GM12878 (cell line): ENCODE measurements around the gene POU3F4. TPM values are rescaled to one million over a fixed set of nuclear protein-coding genes. Genes with fewer than 3 reads are reported as not detected.

Source experiments
- ATAC-seq: fragments of 200-7000 bp; cut with Tn5 transposase; 3 replicates; pipeline ENCODE4 v1.9.1; 2020; ENCODE audit warnings: mild to moderate bottlenecking, moderate library complexity
- BruUV-seq: library from RNA; stranded (reverse); fragments of 400-500 nt; replicated peaks from 2 replicates; lab custom pipeline; 2021; lab: Mats Ljungman, UMichigan
- CTCF ChIA-PET: fragments of 300-600 bp; sonication (Branson Sonifier 250); formaldehyde crosslinking; extraction: SDS; loops from one replicate; lab custom pipeline; 2021; ENCODE audit warnings: inconsistent platforms; lab: Yijun Ruan, JAX
- POLR2A ChIA-PET: fragments of 350-600 bp; formaldehyde crosslinking; extraction: SDS; loops from one replicate; lab custom pipeline; 2021; ENCODE audit warnings: inconsistent platforms; lab: Charles Lee
- RAD21 ChIA-PET: fragments of 300-600 bp; sonication (Branson Sonifier 250); formaldehyde crosslinking; loops from one replicate; lab custom pipeline; 2023; ENCODE audit warnings: antibody characterized with exemption; ENCODE audit not compliant: unreplicated experiment; lab: Charles Lee
- SMC1A ChIA-PET: fragments of 300-600 bp; sonication (Branson Sonifier 250); formaldehyde crosslinking; loops from one replicate; lab custom pipeline; 2023; ENCODE audit not compliant: unreplicated experiment, uncharacterized antibody; lab: Charles Lee
- DNase-seq: peaks from one replicate; pipeline ENCODE4 v3.0.0-alpha.2; 2011; ENCODE audit warnings: low read depth, low spot score
- FAIRE-seq: peaks from 3 replicates; lab custom pipeline; 2011; peaks lifted over from hg19 to GRCh38; lab: Jason Lieb, UNC
- H2AFZ ChIP-seq: 2 replicates; pipeline ENCODE4 v1.6.0; 2011; ENCODE audit warnings: low read depth, low read length, control low read depth; ENCODE audit not compliant: control insufficient read depth
- H3K27ac ChIP-seq: 2 replicates; pipeline ENCODE4 v1.5.1; 2011; ENCODE audit warnings: control low read depth; ENCODE audit not compliant: control insufficient read depth, insufficient read depth
- H3K27me3 ChIP-seq, 2 experiments: replicated peaks in 1 of 2; 2 replicates each; pipeline versions ENCODE4 v1.6.0 to v1.6.1; 2011; ENCODE audit warnings: low read length in 1 of 2; ENCODE audit not compliant: control insufficient read depth in 2 of 2, insufficient read depth in 2 of 2
- H3K36me3 ChIP-seq, 2 experiments: 2 replicates each; pipeline ENCODE4 v1.5.1; 2011; ENCODE audit warnings: low read length in 1 of 2; ENCODE audit not compliant: control insufficient read depth in 2 of 2, insufficient read depth in 2 of 2
- H3K4me1 ChIP-seq: 2 replicates; pipeline ENCODE4 v1.6.1; 2011; ENCODE audit warnings: mild to moderate bottlenecking, low read length, moderate library complexity, mixed read lengths; ENCODE audit not compliant: control insufficient read depth, insufficient read depth
- H3K4me2 ChIP-seq: 2 replicates; pipeline ENCODE4 v1.6.0; 2011; ENCODE audit warnings: control low read depth; ENCODE audit not compliant: control insufficient read depth, insufficient read depth
- H3K4me3 ChIP-seq: fragments of 200-600 bp; sonication (generic); 2 replicates; pipeline ENCODE4 v1.5.1; 2016
- H3K79me2 ChIP-seq: 2 replicates; pipeline ENCODE4 v1.6.0; 2011; ENCODE audit warnings: low read length; ENCODE audit not compliant: control insufficient read depth, insufficient read depth
- H3K9ac ChIP-seq: 2 replicates; pipeline ENCODE4 v1.8.0; 2011; ENCODE audit warnings: low read length, control low read depth, mixed read lengths; ENCODE audit not compliant: control insufficient read depth, insufficient read depth
- H3K9me3 ChIP-seq: replicated peaks from 3 replicates; pipeline ENCODE4 v1.5.1; 2011; ENCODE audit warnings: mild to moderate bottlenecking, low read length; ENCODE audit not compliant: control insufficient read depth, insufficient read depth
- H4K20me1 ChIP-seq: 2 replicates; pipeline ENCODE4 v1.6.0; 2011; ENCODE audit not compliant: control insufficient read depth, insufficient read depth
- ATF3 ChIP-seq: IDR thresholded peaks from 2 replicates; pipeline ENCODE4 v1.6.1; 2011; ENCODE audit warnings: low read depth, mild to moderate bottlenecking, low read length, moderate library complexity, borderline replicate concordance; ENCODE audit errors: extremely low read depth
- BHLHE40 ChIP-seq, 2 experiments: fragments of 450-650 bp in 1 of 2; IDR thresholded peaks; 2 replicates each; pipeline ENCODE4 v1.6.1; 2011 to 2017; ENCODE audit warnings: low read depth in 2 of 2, borderline replicate concordance in 1 of 2, improper control_type of control experiment in 1 of 2, low read length in 1 of 2, mild to moderate bottlenecking in 1 of 2
- CUX1 ChIP-seq: IDR thresholded peaks from 2 replicates; pipeline ENCODE4 v1.6.1; 2012; ENCODE audit warnings: improper control_type of control experiment, low read depth, low read length; ENCODE audit not compliant: insufficient replicate concordance
- EGR1 ChIP-seq, 2 experiments: IDR thresholded peaks; 1 replicate in 1 of 2; 2 replicates in 1 of 2; pipeline ENCODE4 v1.6.1; 2011 to 2012; ENCODE audit warnings: low read depth in 2 of 2, low read length in 2 of 2, borderline replicate concordance in 1 of 2, mild to moderate bottlenecking in 1 of 2, moderate library complexity in 1 of 2
- GABPA ChIP-seq: IDR thresholded peaks from 2 replicates; pipeline ENCODE4 v1.6.1; 2014; ENCODE audit warnings: antibody characterized with exemption, low read depth, mild to moderate bottlenecking, inconsistent platforms
- KDM1A ChIP-seq: fragments of 200-600 bp; sonication (generic); IDR thresholded peaks from 2 replicates; pipeline ENCODE4 v1.6.1; 2016; ENCODE audit warnings: borderline replicate concordance
- PBX3 ChIP-seq: IDR thresholded peaks from 2 replicates; pipeline ENCODE4 v1.6.1; 2011; ENCODE audit warnings: mild to moderate bottlenecking, low read depth, low read length, moderate library complexity; ENCODE audit not compliant: insufficient replicate concordance
- PML ChIP-seq: IDR thresholded peaks from 2 replicates; pipeline ENCODE4 v1.6.1; 2012; ENCODE audit warnings: low read length, inconsistent platforms
- SMAD5 ChIP-seq: IDR thresholded peaks from 2 replicates; pipeline ENCODE4 v1.6.1; 2016; ENCODE audit warnings: antibody characterized with exemption, low read depth
- TCF3 ChIP-seq: IDR thresholded peaks from 2 replicates; pipeline ENCODE4 v1.6.1; 2012; ENCODE audit warnings: low read depth, mild to moderate bottlenecking, low read length, borderline replicate concordance; ENCODE audit not compliant: insufficient read depth
- ZSCAN29 ChIP-seq: fragments of 450-650 bp; IDR thresholded peaks from 2 replicates; pipeline ENCODE4 v1.6.1; 2017; ENCODE audit warnings: mild to moderate bottlenecking, moderate library complexity
- WGBS: methylation state at CpG from one replicate; pipeline ENCODE4 v1.1.6; 2016; ENCODE audit warnings: low lambda C conversion rate; ENCODE audit not compliant: insufficient replicate concordance, insufficient coverage; ENCODE audit errors: missing lambda C conversion rate; 5-methylcytosine and 5-hydroxymethylcytosine counted together
- in situ Hi-C: fragments of 300-500 bp; cut with MboI; formaldehyde crosslinking; loops from 9 replicates; pipeline ENCODE4 v1.14.3; 2018; ENCODE audit warnings: mixed read lengths
- intact Hi-C: fragments of 100-400 bp; cut with micrococcal nuclease; formaldehyde crosslinking; loops from one replicate; pipeline ENCODE4 v1.14.2; 2022; ENCODE audit not compliant: unreplicated experiment
- polyA plus RNA-seq, 11 experiments: library from polyadenylated mRNA; depleted of rRNA in 4 of 11; unstranded in 6 of 11; stranded (reverse) in 5 of 11; fragments of >200 nt; fragmentation: Nextera tagmentation in 4 of 11; fragmentation: Illumina TruSeq in 1 of 11; extraction: Ambion mirVana in 4 of 11; extraction: Trizol in 1 of 11; gene quantifications; 1 replicate in 1 of 11; 2 replicates in 10 of 11; pipeline versions ENCODE4 v1.2.1 to v1.2.3, GENCODE V29; 2011 to 2016; ENCODE audit warnings: inconsistent platforms in 2 of 11, missing spikeins in 2 of 11, low read depth in 1 of 11
- total RNA-seq, 4 experiments: library from RNA; depleted of rRNA in 3 of 4; stranded (reverse); fragments of >200 nt in 3 of 4; fragmentation: Illumina TruSeq in 1 of 4; extraction: Trizol in 1 of 4; gene quantifications; 2 replicates each; pipeline versions ENCODE4 v1.2.1 to v1.2.3, GENCODE V29; 2013 to 2021

Gene POU3F4
- total and polyA plus RNA-seq, 10 of the 15 experiments (the other 5 are each of a cell fraction or from before 2014, with no cell fraction given), result 0.01 TPM; not detected in 9

- POLR2A ChIA-PET, result no interaction called here
- no peaks in the 10 kb centered on the region for H3K79me2 ChIP-seq
- intact Hi-C loops (no loop called here), in situ Hi-C loops (no loop called here)
- CTCF ChIA-PET, result interaction anchor here (0.9 to 1.1 kb wide), 2 partner anchors 66 to 100 kb away, joined by 3 to 4 read pairs; no protein-coding TSS in a partner anchor
- H4K20me1 ChIP-seq, result no peaks in the 10 kb centered on the region
- no peak overlapping the region; the same call in 1 of the 2 replicates for H3K9ac ChIP-seq
- no peaks in the 10 kb centered on the region for H3K9me3 ChIP-seq
- H3K4me2 ChIP-seq, result peak overlapping the region; percentile 64
- peak overlapping the region; percentile 28; the same call in 1 of the 2 replicates for H3K4me3 ChIP-seq
- WGBS, result 14% methylated on average over 7 of the region's 7 CpGs
- H3K36me3 ChIP-seq, result no peaks in the 10 kb centered on the region
- DNase-seq (peak; percentile 2), FAIRE-seq (no peak), ATAC-seq (peak; percentile 70)
- no peaks in the 10 kb centered on the region for H3K4me1 ChIP-seq
- SMC1A ChIA-PET, result interaction anchor here (1.0 to 1.9 kb wide), 3 partner anchors 44 to 100 kb away, joined by 3 to 5 read pairs (median 3); no protein-coding TSS in a partner anchor
- peak overlapping the region; percentile 51 for H2AFZ ChIP-seq
- TF ChIP-seq TCF3 (no peak), BHLHE40 (IDR thresholded peaks at IDR 0.05; ENCODE audit: borderline replicate concordance in 1 of 2, low read depth in 2 of 2, low read length in 1 of 2) (no peak), ZSCAN29 (no peak), GABPA (no peak), PBX3 (no peak), PML (no peak), EGR1 (IDR thresholded peaks at IDR 0.05; ENCODE audit: borderline replicate concordance in 1 of 2, low read depth in 2 of 2, low read length in 2 of 2) (no peak), ATF3 (no peak), CUX1 (no peak), KDM1A (no peak), SMAD5 (no peak)
- no TSS peak for BruUV-seq
- no peak overlapping the region for H3K27ac ChIP-seq
- RAD21 ChIA-PET, result interaction anchor here (1.2 kb wide), 1 partner anchor 100 kb away, joined by 6 read pairs; no protein-coding TSS in a partner anchor
- H3K27me3 ChIP-seq, result no peaks in the 10 kb centered on the region
Observed at GRCh38 chrX:83535417-83536196, 27.5 kb downstream of the POU3F4 start.
